ENCODE data around the gene UCK1.

GRCh38 chr9:131528186-131528585 lies 2.9 kb downstream of the UCK1 start:
- TF ChIP-seq CTCF (IDR thresholded peaks at IDR 0.05; ENCODE audit: low read depth, low read length, missing input control) (no peak), JUND (IDR thresholded peaks at IDR 0.05) (no peak), SP1 (IDR thresholded peaks at IDR 0.05) (no peak), ZBTB33 (IDR thresholded peaks at IDR 0.05) (no peak), TAF1 (conservative IDR thresholded peaks at IDR 0.05) (no peak), MAX (IDR thresholded peaks at IDR 0.05) (no peak), RAD21 (IDR thresholded peaks at IDR 0.05) (no peak), ATF3 (IDR thresholded peaks at IDR 0.05) (no peak), GABPA (IDR thresholded peaks at IDR 0.05 in 1 of 2, conservative IDR thresholded peaks at IDR 0.05 in 1 of 2) (no peak), REST (IDR thresholded peaks at IDR 0.05) (no peak)

All from liver (tissue), 3 donors.